Esophagus mucosa (tissue), 1 donor: ENCODE results near the gene MYOCOS. TPM values are rescaled to one million over a fixed set of nuclear protein-coding genes. Genes with fewer than 3 reads are reported as not detected.
"Not testable (repeated sequence)": the region's sequence is repeated elsewhere in the genome, so short reads cannot be mapped to it uniquely, and the experiment has no call there.

Experiments
- ATAC-seq: fragments of 200-7000 bp; cut with Tn5 transposase; one replicate; pipeline ENCODE4 v1.9.1; 2020
- total RNA-seq: library from RNA; stranded (reverse); gene quantifications from one replicate; pipeline ENCODE4 v1.2.4, GENCODE V29; 2023
- donor health status: DM: yes; HTN: yes; CAD: no.

Gene MYOCOS
- not detected for total RNA-seq

- ATAC-seq = no peak
These were observed at the start of gene MYOCOS for GRCh38 chr1:171622152-171622462. TSS of gene MYOCOS (plus strand) at chr1:171622243. CDS start at chr1:171623884, 1,641 bp downstream.

GRCh38 chr1:171576144-171576543 lies 45.9 kb upstream of the MYOCOS start:
- peak; percentile 48 for ATAC-seq

GRCh38 chr1:171581226-171581625 lies 40.8 kb upstream of the MYOCOS start:
- ATAC-seq = no peak

DNA sequence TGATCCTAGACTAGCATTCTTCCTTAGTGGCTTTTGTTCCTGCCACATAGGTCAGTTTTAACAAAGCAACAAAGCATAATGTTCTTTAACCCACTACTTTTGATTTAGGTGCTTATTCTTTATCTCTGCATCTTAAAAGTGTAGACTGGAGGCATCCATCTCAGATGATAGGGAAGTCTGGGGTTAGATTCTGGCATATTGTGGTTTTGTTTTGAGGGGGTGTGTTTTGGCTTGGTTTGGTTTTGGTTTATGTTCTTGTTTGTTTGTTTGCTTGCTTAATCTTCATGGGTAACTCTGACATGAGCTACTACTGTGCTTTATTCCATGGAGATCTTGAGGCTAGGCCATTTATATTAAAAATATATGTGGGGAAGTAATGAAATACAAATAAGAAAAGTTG lies 40.3 kb upstream of the MYOCOS start:
- ATAC-seq = no peak

GRCh38 chr1:171582589-171582988 lies 39.5 kb upstream of the MYOCOS start:
- no peak for ATAC-seq

GRCh38 chr1:171583591-171584201 lies 38.3 kb upstream of the MYOCOS start:
- no peak for ATAC-seq

GRCh38 chr1:171585715-171586114 lies 36.3 kb upstream of the MYOCOS start:
- ATAC-seq = no peak

- ATAC-seq = no peak
These were observed 33.8 kb upstream of the MYOCOS start for GRCh38 chr1:171588230-171588629.

GRCh38 chr1:171590022-171590421 lies 32.0 kb upstream of the MYOCOS start:
- no peak for ATAC-seq

DNA sequence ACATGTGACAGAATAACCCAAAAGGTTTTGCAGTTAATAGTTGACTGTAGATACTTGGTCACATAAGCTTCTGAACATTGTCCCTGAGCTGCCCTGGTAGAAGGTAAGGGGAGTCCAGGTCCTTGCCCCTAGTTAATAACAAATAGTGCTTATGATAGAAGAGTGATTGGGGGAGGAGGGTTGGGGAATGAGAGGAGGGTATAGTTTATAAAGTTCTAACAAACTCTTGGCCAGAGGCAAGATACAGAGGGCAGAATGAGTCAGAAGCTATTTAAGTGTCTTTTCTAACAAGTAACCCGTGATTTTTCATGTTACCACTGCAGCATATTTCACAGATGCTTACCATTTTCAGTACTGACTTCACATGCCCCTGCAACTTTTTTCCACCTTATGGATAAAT lies 26.7 kb upstream of the MYOCOS start:
- no peak for ATAC-seq

GRCh38 chr1:171596119-171596518 lies 25.9 kb upstream of the MYOCOS start:
- no peak for ATAC-seq

- ATAC-seq = no peak
These were observed 25.3 kb upstream of the MYOCOS start for GRCh38 chr1:171596705-171597104.

DNA sequence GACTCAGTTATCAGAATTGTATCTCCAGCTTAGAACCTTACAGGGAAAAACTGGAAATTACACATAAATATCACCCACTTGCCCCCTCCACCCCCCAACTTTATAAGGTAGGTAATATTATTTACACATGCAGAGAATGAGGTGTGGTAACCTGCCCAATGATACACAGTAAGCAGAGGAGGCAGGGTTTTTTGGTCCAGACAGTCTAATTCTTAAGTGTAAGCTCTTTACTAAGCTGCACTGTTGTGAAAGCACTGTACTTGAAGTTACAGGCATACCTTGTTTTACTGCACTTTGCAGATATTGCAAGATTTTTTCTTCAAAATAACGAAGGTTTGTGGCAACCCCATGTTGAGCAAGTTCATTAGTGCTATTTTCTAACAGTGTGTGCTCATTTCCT lies 24.8 kb upstream of the MYOCOS start:
- no peak for ATAC-seq

- ATAC-seq = not testable (repeated sequence)
These were observed 21.7 kb upstream of the MYOCOS start for GRCh38 chr1:171600310-171600709.

GRCh38 chr1:171600862-171601261 lies 21.2 kb upstream of the MYOCOS start:
- ATAC-seq = no peak

DNA sequence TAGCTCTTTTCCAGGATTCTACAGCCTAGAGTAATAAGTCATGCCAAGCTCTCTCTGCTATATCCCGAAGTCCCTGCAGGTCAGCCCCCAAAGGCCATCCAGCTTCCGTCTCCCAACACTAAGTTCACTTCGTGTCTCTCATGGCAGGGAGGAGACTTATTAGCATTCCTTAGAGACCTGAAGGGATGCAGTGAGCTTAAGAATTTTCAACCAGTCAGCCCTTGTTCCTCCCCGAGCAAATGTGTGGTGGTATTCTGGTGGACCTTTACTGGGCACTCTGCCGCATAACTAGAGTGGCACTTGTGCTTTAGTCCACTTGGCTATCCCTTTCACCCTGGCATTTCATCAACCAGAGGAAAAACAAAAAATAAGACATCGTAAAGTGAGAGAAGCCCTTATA lies 19.0 kb upstream of the MYOCOS start:
- ATAC-seq = not testable (repeated sequence)

DNA sequence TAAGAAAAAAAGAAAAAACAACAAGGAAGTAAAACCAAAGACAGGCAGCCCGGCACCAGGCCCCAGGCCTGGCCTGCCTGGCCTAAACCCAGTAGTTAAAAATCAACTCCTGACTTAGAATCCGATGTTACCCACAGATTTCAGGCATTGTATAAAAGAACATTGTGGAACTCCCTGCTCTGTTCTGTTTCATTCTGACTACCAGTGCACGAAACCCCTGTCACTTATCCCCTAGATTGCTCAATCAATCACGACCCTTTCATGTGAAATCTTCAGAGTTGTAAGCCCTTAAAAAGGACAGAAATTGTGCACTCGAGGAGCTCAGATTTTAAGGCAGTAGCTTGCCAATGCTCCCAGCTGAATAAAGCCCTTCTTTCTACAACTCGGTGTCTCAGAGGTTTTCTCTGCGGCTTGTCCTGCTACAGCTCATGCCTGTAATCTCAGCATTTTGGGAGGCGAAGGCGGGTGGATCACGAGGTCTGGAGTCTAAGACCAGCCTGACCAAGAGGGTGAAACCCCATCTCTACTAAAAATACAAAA lies 15.6 kb upstream of the MYOCOS start:
- no peak for ATAC-seq

- ATAC-seq = peak; percentile 43
These were observed 11.7 kb upstream of the MYOCOS start for GRCh38 chr1:171610385-171610784.

GRCh38 chr1:171611306-171611705 lies 10.7 kb upstream of the MYOCOS start:
- no peak for ATAC-seq

DNA sequence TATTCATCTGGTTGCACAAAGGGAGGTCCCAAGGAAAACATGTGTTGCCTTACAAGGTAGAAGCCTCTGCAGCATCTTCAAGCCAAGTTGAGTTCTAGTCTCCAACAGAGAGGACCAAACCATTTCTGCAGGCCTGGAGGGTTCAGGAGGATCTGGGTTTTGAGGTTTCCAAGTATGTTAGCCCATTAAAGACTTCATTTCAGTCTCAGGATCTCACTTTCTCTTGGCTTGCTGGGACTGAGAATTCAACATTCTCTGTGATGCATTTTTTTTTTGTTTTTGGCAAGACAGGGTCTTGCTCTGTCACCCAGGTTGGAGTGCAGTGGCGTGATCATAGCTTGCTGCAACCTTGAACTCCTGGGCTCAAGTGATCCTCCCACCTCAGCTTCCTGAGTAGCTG lies 8.8 kb upstream of the MYOCOS start:
- no peak for ATAC-seq

DNA sequence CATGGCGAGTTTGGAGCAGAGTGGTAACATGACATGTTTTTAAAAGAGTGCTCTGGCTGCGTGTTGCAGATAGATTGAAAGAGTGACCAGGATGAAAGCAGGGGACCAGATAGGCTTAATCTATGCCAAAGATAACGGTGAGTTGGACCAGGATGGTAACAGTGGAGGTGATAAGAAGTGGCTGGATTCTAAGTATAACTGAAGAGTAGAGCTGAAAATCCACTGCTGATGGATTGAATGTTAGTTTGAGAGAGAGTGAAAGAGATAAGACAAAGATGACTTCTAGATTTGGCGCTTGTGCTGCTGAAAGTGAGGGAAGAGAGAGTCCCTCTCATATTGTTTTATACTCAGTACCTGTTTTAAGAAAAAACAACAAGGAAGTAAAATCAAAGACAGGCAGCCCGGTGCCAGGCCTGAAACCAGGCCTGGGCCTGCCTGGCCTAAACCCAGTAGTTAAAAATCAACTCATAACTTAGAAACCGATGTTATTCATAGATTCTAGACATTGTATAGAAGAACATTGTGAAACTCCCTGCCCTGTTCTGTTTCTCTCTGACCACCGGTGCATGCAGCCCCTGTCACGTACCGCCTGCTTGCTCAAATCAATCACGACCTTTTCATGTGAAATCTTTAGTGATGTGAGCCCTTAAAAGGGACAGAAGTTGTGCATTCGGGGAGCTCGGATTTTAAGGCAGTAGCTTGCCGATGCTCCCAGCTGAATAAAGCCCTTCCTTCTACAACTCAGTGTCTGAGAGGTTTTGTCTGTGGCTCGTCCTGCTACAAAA lies 6.7 kb upstream of the MYOCOS start:
- ATAC-seq = not testable (repeated sequence)

GRCh38 chr1:171616586-171616985 lies 5.5 kb upstream of the MYOCOS start:
- no peak for ATAC-seq

- ATAC-seq = no peak
These were observed 1.7 kb downstream of the MYOCOS start for GRCh38 chr1:171623651-171624331.

DNA sequence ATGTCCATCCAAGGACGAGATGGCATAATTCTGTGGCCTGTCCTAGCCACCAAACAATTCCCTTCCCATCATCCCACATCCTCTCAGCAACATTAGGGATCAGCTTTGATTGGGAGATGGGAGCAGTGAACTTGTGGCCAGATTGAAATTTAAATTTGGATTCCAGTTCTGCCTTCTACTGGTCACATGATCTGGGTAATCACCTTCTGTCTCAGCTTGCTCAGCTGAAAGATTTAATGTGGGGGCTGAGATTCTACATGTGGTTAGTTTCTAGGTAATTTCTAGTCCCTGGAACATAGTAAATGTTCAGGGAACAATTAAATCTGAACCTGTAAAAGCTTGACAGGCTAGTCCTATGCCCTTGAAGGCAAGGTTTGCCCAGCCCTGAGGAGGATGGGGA lies 3.2 kb downstream of the MYOCOS start:
- no peak for ATAC-seq
